K562 (cell line): Measurements from ENCODE around the gene SIPA1L2. TPM values are rescaled to one million over a fixed set of nuclear protein-coding genes. Genes with fewer than 3 reads are reported as not detected.

Experiments
- BACH1 ChIP-seq: fragments of 200-800 bp; sonication (Bioruptor generic); IDR thresholded peaks from 2 replicates; pipeline ENCODE4 v1.6.1; 2016; ENCODE audit warnings: missing genetic modification characterization, missing compliant biosample characterization
- CBX2 ChIP-seq: fragments of 200-600 bp; sonication (generic); IDR thresholded peaks from one replicate; pipeline ENCODE4 v1.6.1; 2012; ENCODE audit warnings: mild to moderate bottlenecking, low read length, inconsistent platforms; ENCODE audit not compliant: insufficient read depth, poor library complexity, severe bottlenecking
- DIDO1 ChIP-seq: fragments of 450-650 bp; IDR thresholded peaks from 2 replicates; pipeline ENCODE4 v1.6.1; 2016; ENCODE audit warnings: low read depth, missing biosample characterization, missing genetic modification characterization
- E2F5 ChIP-seq: sonication (generic); formaldehyde crosslinking; IDR thresholded peaks from 2 replicates; pipeline ENCODE4 v1.8.0; 2022; ENCODE audit warnings: mild to moderate bottlenecking, missing genetic modification reagents
- EP300 ChIP-seq: IDR thresholded peaks from 2 replicates; pipeline ENCODE4 v1.6.1; 2012; ENCODE audit warnings: low read length, improper control_type of control experiment
- ESRRA ChIP-seq: fragments of 450-650 bp; IDR thresholded peaks from 2 replicates; pipeline ENCODE4 v1.6.1; 2014; ENCODE audit warnings: low read depth, mild to moderate bottlenecking, moderate library complexity, borderline replicate concordance
- ETV1 ChIP-seq: fragments of 450-650 bp; conservative IDR thresholded peaks from 2 replicates; pipeline ENCODE4 v1.6.1; 2016; ENCODE audit warnings: missing genetic modification characterization, control low read depth, low read depth, missing compliant biosample characterization
- KAT7 ChIP-seq: sonication (generic); formaldehyde crosslinking; IDR thresholded peaks from 2 replicates; pipeline ENCODE4 v1.8.0; 2022; ENCODE audit warnings: missing genetic modification reagents, mild to moderate bottlenecking, borderline replicate concordance
- KDM4B ChIP-seq, 2 experiments: fragments of 450-650 bp in 1 of 2; sonication (generic) in 1 of 2; IDR thresholded peaks; 2 replicates each; pipeline ENCODE4 v1.6.1; 2016 to 2017; ENCODE audit warnings: borderline replicate concordance in 2 of 2, antibody characterized with exemption in 1 of 2, low read depth in 1 of 2, mild to moderate bottlenecking in 1 of 2
- NFIC ChIP-seq: fragments of 450-650 bp; IDR thresholded peaks from 2 replicates; pipeline ENCODE4 v1.6.1; 2017; ENCODE audit warnings: mild to moderate bottlenecking, inconsistent platforms
- SUPT5H ChIP-seq: fragments of 450-650 bp; IDR thresholded peaks from 2 replicates; pipeline ENCODE4 v1.6.1; 2016
- TRIM24 ChIP-seq, 2 experiments: fragments of 450-650 bp; IDR thresholded peaks; 2 replicates each; pipeline ENCODE4 v1.6.1; 2016
- ZBTB43 ChIP-seq: sonication (generic); formaldehyde crosslinking; IDR thresholded peaks from 2 replicates; pipeline ENCODE4 v1.8.0; 2023; ENCODE audit warnings: mild to moderate bottlenecking, missing genetic modification reagents
- ZEB2 ChIP-seq: fragments of 450-650 bp; IDR thresholded peaks from 2 replicates; pipeline ENCODE4 v1.6.1; 2016
- ZSCAN32 ChIP-seq: fragments of 450-650 bp; formaldehyde crosslinking; IDR thresholded peaks from 2 replicates; pipeline ENCODE4 v1.4.0; 2020; ENCODE audit warnings: mild to moderate bottlenecking, moderate library complexity
- polyA plus RNA-seq, 8 experiments: library from polyadenylated mRNA; depleted of rRNA in 4 of 8; stranded (reverse) in 5 of 8; unstranded in 3 of 8; fragments of >200 nt; fragmentation: Nextera tagmentation in 2 of 8; fragmentation: Illumina TruSeq in 1 of 8; extraction: Ambion mirVana in 2 of 8; extraction: Trizol in 1 of 8; gene quantifications; 2 replicates each; pipeline versions ENCODE4 v1.2.1 to v1.2.3, GENCODE V29; 2011 to 2014; ENCODE audit warnings: inconsistent platforms in 1 of 8, missing spikeins in 1 of 8
- total RNA-seq, 7 experiments: library from RNA; depleted of rRNA in 6 of 7; stranded (reverse); fragments of >200 nt in 6 of 7; fragmentation: Illumina TruSeq in 2 of 7; extraction: Trizol in 2 of 7; gene quantifications; 2 replicates each; pipeline versions ENCODE4 v1.2.1 to v1.2.3, GENCODE V29; 2011 to 2021; ENCODE audit warnings: low replicate concordance in 1 of 7
- TF ChIP-seq, protein P1 (sequence below), 3 experiments: fragments of 200-800 bp in 1 of 3; fragments of 250-450 bp in 1 of 3; fragments of 450-650 bp in 1 of 3; sonication (Bioruptor Pico) in 1 of 3; sonication (Bioruptor generic) in 1 of 3; formaldehyde crosslinking in 1 of 3; IDR thresholded peaks; 2 replicates each; pipeline versions ENCODE4 v1.6.1 to v1.8.0; 2016 to 2022; ENCODE audit warnings: mild to moderate bottlenecking in 2 of 3, missing genetic modification characterization in 2 of 3, missing compliant biosample characterization in 1 of 3, moderate library complexity in 1 of 3
- TF ChIP-seq, protein P2 (sequence below): fragments of 450-650 bp; formaldehyde crosslinking; IDR thresholded peaks from 2 replicates; pipeline ENCODE4 v1.4.0; 2020; ENCODE audit warnings: mild to moderate bottlenecking, moderate library complexity
- TF ChIP-seq, protein P3 (sequence below): fragments of 450-650 bp; formaldehyde crosslinking; IDR thresholded peaks from 2 replicates; pipeline ENCODE4 v1.4.0; 2022; ENCODE audit warnings: mild to moderate bottlenecking, moderate library complexity

Gene SIPA1L2
- total and polyA plus RNA-seq, 9 of the 15 experiments (the other 6 are each of a cell fraction or from before 2014, with no cell fraction given): 0.04 to 0.22 (median 0.06) TPM; not detected in 5

GRCh38 chr1:232599178-232600041 is 30.5 kb downstream of the SIPA1L2 start (continued):
- TF ChIP-seq, protein P1, sequence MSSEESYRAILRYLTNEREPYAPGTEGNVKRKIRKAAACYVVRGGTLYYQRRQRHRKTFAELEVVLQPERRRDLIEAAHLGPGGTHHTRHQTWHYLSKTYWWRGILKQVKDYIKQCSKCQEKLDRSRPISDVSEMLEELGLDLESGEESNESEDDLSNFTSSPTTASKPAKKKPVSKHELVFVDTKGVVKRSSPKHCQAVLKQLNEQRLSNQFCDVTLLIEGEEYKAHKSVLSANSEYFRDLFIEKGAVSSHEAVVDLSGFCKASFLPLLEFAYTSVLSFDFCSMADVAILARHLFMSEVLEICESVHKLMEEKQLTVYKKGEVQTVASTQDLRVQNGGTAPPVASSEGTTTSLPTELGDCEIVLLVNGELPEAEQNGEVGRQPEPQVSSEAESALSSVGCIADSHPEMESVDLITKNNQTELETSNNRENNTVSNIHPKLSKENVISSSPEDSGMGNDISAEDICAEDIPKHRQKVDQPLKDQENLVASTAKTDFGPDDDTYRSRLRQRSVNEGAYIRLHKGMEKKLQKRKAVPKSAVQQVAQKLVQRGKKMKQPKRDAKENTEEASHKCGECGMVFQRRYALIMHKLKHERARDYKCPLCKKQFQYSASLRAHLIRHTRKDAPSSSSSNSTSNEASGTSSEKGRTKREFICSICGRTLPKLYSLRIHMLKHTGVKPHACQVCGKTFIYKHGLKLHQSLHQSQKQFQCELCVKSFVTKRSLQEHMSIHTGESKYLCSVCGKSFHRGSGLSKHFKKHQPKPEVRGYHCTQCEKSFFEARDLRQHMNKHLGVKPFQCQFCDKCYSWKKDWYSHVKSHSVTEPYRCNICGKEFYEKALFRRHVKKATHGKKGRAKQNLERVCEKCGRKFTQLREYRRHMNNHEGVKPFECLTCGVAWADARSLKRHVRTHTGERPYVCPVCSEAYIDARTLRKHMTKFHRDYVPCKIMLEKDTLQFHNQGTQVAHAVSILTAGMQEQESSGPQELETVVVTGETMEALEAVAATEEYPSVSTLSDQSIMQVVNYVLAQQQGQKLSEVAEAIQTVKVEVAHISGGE (CRISPR knock-in tag; IDR thresholded peaks at IDR 0.05): no peak
- TF ChIP-seq E2F5 (no peak), SUPT5H (no peak), DIDO1 (tag) (0 out of 2 replicates have a peak, but pooled peaks have one; percentile 35), NFIC (no peak), TRIM24 (IDR thresholded peaks at IDR 0.05) (peak; percentile 71 to 90; a peak in 2 of 4 replicates), KDM4B (IDR thresholded peaks at IDR 0.05; ENCODE audit: borderline replicate concordance in 2 of 2, low read depth in 1 of 2) (no peak), CBX2 (no peak), EP300 (peak; percentile 19; the same call in 1 of the 2 replicates), ETV1 (tag) (peak; percentile 33; the same call in 1 of the 2 replicates), ZEB2 (no peak), ZBTB43 (CRISPR knock-in tag) (no peak), BACH1 (tag) (peak; percentile 60; the same call in 1 of the 2 replicates), KAT7 (CRISPR knock-in tag) (no peak), ZSCAN32 (CRISPR knock-in tag) (peak; percentile 97), ESRRA (peak; percentile 53; the same call in 1 of the 2 replicates)
- TF ChIP-seq, protein P2, sequence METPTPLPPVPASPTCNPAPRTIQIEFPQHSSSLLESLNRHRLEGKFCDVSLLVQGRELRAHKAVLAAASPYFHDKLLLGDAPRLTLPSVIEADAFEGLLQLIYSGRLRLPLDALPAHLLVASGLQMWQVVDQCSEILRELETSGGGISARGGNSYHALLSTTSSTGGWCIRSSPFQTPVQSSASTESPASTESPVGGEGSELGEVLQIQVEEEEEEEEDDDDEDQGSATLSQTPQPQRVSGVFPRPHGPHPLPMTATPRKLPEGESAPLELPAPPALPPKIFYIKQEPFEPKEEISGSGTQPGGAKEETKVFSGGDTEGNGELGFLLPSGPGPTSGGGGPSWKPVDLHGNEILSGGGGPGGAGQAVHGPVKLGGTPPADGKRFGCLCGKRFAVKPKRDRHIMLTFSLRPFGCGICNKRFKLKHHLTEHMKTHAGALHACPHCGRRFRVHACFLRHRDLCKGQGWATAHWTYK (CRISPR knock-in tag): 0 out of 2 replicates have a peak, but pooled peaks have one; percentile 5
- TF ChIP-seq, protein P3, sequence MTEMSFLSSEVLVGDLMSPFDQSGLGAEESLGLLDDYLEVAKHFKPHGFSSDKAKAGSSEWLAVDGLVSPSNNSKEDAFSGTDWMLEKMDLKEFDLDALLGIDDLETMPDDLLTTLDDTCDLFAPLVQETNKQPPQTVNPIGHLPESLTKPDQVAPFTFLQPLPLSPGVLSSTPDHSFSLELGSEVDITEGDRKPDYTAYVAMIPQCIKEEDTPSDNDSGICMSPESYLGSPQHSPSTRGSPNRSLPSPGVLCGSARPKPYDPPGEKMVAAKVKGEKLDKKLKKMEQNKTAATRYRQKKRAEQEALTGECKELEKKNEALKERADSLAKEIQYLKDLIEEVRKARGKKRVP (CRISPR knock-in tag): peak; percentile 97
